Erythroblast (primary cell): ENCODE measurements around the gene PDE2A.

Source experiments
- GATA1 ChIP-seq: IDR thresholded peaks from 2 replicates; pipeline ENCODE4 v1.6.1; 2011; ENCODE audit warnings: low read depth, mild to moderate bottlenecking, control low read depth, low read length, moderate library complexity
- POLR2A ChIP-seq: IDR thresholded peaks from 2 replicates; pipeline ENCODE4 v1.6.1; 2011; ENCODE audit warnings: mild to moderate bottlenecking, low read length

- no peak for TF ChIP-seq POLR2A
- TF ChIP-seq GATA1, result no peak
Measured at GRCh38 chr11:72668629-72669347, 5.4 kb downstream of the PDE2A start.
